ENCODE results near the gene ASAP3. TPM values are rescaled to one million over a fixed set of nuclear protein-coding genes. Genes with fewer than 3 reads are reported as not detected.

Gene ASAP3
- total and polyA plus RNA-seq, 4 donors = 7.0 to 93.9 (median 21.1) TPM

- 80 to 89% methylated on average over 2 of the region's 2 CpGs for WGBS, 2 donors
- H3K4me1 ChIP-seq (ENCODE audit: control insufficient read depth in 1 of 2, insufficient read depth in 2 of 2, low read length in 2 of 2) = no peaks in the 10 kb centered on the region
- no peaks in the 10 kb centered on the region for H3K36me3 ChIP-seq (ENCODE audit: control insufficient read depth in 1 of 2, insufficient read depth in 2 of 2, low read length in 1 of 2)
- no peaks in the 10 kb centered on the region for H3K27me3 ChIP-seq (ENCODE audit: control insufficient read depth in 1 of 2, insufficient read depth in 2 of 2, low read length in 1 of 2)
- ATAC-seq (ENCODE audit: low FRiP score) (peak; percentile 5), DNase-seq (no peak)
- intact Hi-C loops (cut with DNase I) = no loop called here
- no peak overlapping the region for H3K27ac ChIP-seq (ENCODE audit: low read depth in 1 of 2, low read length in 2 of 2)
- no peaks in the 10 kb centered on the region for H3K9me3 ChIP-seq (ENCODE audit: control insufficient read depth, low read length)
- no peak overlapping the region for H3K4me3 ChIP-seq (ENCODE audit: low read length in 2 of 2)
Observed at GRCh38 chr1:23392125-23392855, 91.7 kb downstream of the ASAP3 start.

GRCh38 chr1:23389837-23390321 lies 94.1 kb downstream of the ASAP3 start:
- no peaks in the 10 kb centered on the region for H3K9me3 ChIP-seq (ENCODE audit: control insufficient read depth, low read length)
- H3K4me3 ChIP-seq (ENCODE audit: low read length in 2 of 2) = no peak overlapping the region
- DNase-seq (no peak), ATAC-seq (ENCODE audit: low FRiP score) (no peak)
- intact Hi-C loops (cut with DNase I) = no loop called here
- H3K27me3 ChIP-seq (ENCODE audit: control insufficient read depth in 1 of 2, insufficient read depth in 2 of 2, low read length in 1 of 2) = no peaks in the 10 kb centered on the region
- 57 to 62% methylated on average over 9 of the region's 9 CpGs for WGBS, 2 donors
- H3K4me1 ChIP-seq (ENCODE audit: control insufficient read depth in 1 of 2, insufficient read depth in 2 of 2, low read length in 2 of 2) = no peaks in the 10 kb centered on the region
- peaks cover 0 to 1% of the 10 kb centered on the region in 2 donors for H3K36me3 ChIP-seq (ENCODE audit: control insufficient read depth in 1 of 2, insufficient read depth in 2 of 2, low read length in 1 of 2)
- H3K27ac ChIP-seq (ENCODE audit: low read depth in 1 of 2, low read length in 2 of 2) = no peak overlapping the region

GRCh38 chr1:23387494-23387893 lies 96.5 kb downstream of the ASAP3 start:
- WGBS, 2 donors = 92 to 93% methylated on average over 8 of the region's 8 CpGs
- Histone ChIP-seq H3K4me3 (ENCODE audit: low read length in 2 of 2) (no peak overlapping the region), H3K4me1 (ENCODE audit: control insufficient read depth in 1 of 2, insufficient read depth in 2 of 2, low read length in 2 of 2) (no peaks in the 10 kb centered on the region), H3K36me3 (ENCODE audit: control insufficient read depth in 1 of 2, insufficient read depth in 2 of 2, low read length in 1 of 2) (peaks cover 0 to 1% of the 10 kb centered on the region in 2 donors), H3K9me3 (ENCODE audit: control insufficient read depth, low read length) (no peaks in the 10 kb centered on the region), H3K27ac (ENCODE audit: low read depth in 1 of 2, low read length in 2 of 2) (no peak overlapping the region), H3K27me3 (ENCODE audit: control insufficient read depth in 1 of 2, insufficient read depth in 2 of 2, low read length in 1 of 2) (no peaks in the 10 kb centered on the region)
- no peak for DNase-seq
- intact Hi-C loops (cut with DNase I) = no loop called here
- ATAC-seq (ENCODE audit: low FRiP score) = no peak

- intact Hi-C loops (cut with DNase I) = no loop called here
- Histone ChIP-seq H3K9me3 (ENCODE audit: control insufficient read depth, low read length) (no peaks in the 10 kb centered on the region), H3K4me1 (ENCODE audit: control insufficient read depth in 1 of 2, insufficient read depth in 2 of 2, low read length in 2 of 2) (no peaks in the 10 kb centered on the region), H3K36me3 (ENCODE audit: control insufficient read depth in 1 of 2, insufficient read depth in 2 of 2, low read length in 1 of 2) (peaks cover 0 to 1% of the 10 kb centered on the region in 2 donors), H3K27ac (ENCODE audit: low read depth in 1 of 2, low read length in 2 of 2) (peak overlapping the region in 1 of 2 donors; percentile 4), H3K27me3 (ENCODE audit: control insufficient read depth in 1 of 2, insufficient read depth in 2 of 2, low read length in 1 of 2) (no peaks in the 10 kb centered on the region), H3K4me3 (ENCODE audit: low read length in 2 of 2) (no peak overlapping the region)
- no peak for ATAC-seq (ENCODE audit: low FRiP score)
- DNase-seq = no peak
- 61 to 65% methylated on average over 14 of the region's 14 CpGs for WGBS, 2 donors
Observed at GRCh38 chr1:23385119-23385621, 98.8 kb downstream of the ASAP3 start.

- WGBS, 2 donors = 83 to 85% methylated on average over 11 of the region's 11 CpGs
- Histone ChIP-seq H3K27me3 (ENCODE audit: control insufficient read depth in 1 of 2, insufficient read depth in 2 of 2, low read length in 1 of 2) (no peaks in the 10 kb centered on the region), H3K4me1 (ENCODE audit: control insufficient read depth in 1 of 2, insufficient read depth in 2 of 2, low read length in 2 of 2) (no peaks in the 10 kb centered on the region), H3K9me3 (ENCODE audit: control insufficient read depth, low read length) (no peaks in the 10 kb centered on the region), H3K27ac (ENCODE audit: low read depth in 1 of 2, low read length in 2 of 2) (no peak overlapping the region), H3K36me3 (ENCODE audit: control insufficient read depth in 1 of 2, insufficient read depth in 2 of 2, low read length in 1 of 2) (peaks cover 0 to 1% of the 10 kb centered on the region in 2 donors), H3K4me3 (ENCODE audit: low read length in 2 of 2) (no peak overlapping the region)
- DNase-seq (no peak), ATAC-seq (ENCODE audit: low FRiP score) (no peak)
- intact Hi-C loops (cut with DNase I) = no loop called here
Observed at GRCh38 chr1:23384312-23385058, 99.5 kb downstream of the ASAP3 start.

GRCh38 chr1:23383577-23384311 lies 100.2 kb downstream of the ASAP3 start:
- intact Hi-C loops (cut with DNase I) = no loop called here
- 60 to 63% methylated on average over 8 of the region's 8 CpGs for WGBS, 2 donors
- no peak overlapping the region for H3K4me3 ChIP-seq (ENCODE audit: low read length in 2 of 2)
- peaks cover 0 to 1% of the 10 kb centered on the region in 2 donors for H3K36me3 ChIP-seq (ENCODE audit: control insufficient read depth in 1 of 2, insufficient read depth in 2 of 2, low read length in 1 of 2)
- H3K27ac ChIP-seq (ENCODE audit: low read depth in 1 of 2, low read length in 2 of 2) = no peak overlapping the region
- no peak for ATAC-seq (ENCODE audit: low FRiP score)
- H3K27me3 ChIP-seq (ENCODE audit: control insufficient read depth in 1 of 2, insufficient read depth in 2 of 2, low read length in 1 of 2) = no peaks in the 10 kb centered on the region
- DNase-seq = no peak
- H3K4me1 ChIP-seq (ENCODE audit: control insufficient read depth in 1 of 2, insufficient read depth in 2 of 2, low read length in 2 of 2) = no peaks in the 10 kb centered on the region
- no peaks in the 10 kb centered on the region for H3K9me3 ChIP-seq (ENCODE audit: control insufficient read depth, low read length)

- peaks cover 0 to 1% of the 10 kb centered on the region in 2 donors for H3K36me3 ChIP-seq (ENCODE audit: control insufficient read depth in 1 of 2, insufficient read depth in 2 of 2, low read length in 1 of 2)
- no peaks in the 10 kb centered on the region for H3K27me3 ChIP-seq (ENCODE audit: control insufficient read depth in 1 of 2, insufficient read depth in 2 of 2, low read length in 1 of 2)
- intact Hi-C loops (cut with DNase I) = no loop called here
- no peaks in the 10 kb centered on the region for H3K9me3 ChIP-seq (ENCODE audit: control insufficient read depth, low read length)
- DNase-seq = no peak
- WGBS, 2 donors = 82 to 87% methylated on average over 5 of the region's 5 CpGs
- H3K4me1 ChIP-seq (ENCODE audit: control insufficient read depth in 1 of 2, insufficient read depth in 2 of 2, low read length in 2 of 2) = no peaks in the 10 kb centered on the region
- no peak overlapping the region for H3K4me3 ChIP-seq (ENCODE audit: low read length in 2 of 2)
- no peak overlapping the region for H3K27ac ChIP-seq (ENCODE audit: low read depth in 1 of 2, low read length in 2 of 2)
- no peak for ATAC-seq (ENCODE audit: low FRiP score)
Observed at GRCh38 chr1:23381233-23381885, 102.6 kb downstream of the ASAP3 start.

- intact Hi-C loops (cut with DNase I) = no loop called here
- Histone ChIP-seq H3K4me3 (ENCODE audit: low read length in 2 of 2) (no peak overlapping the region), H3K36me3 (ENCODE audit: control insufficient read depth in 1 of 2, insufficient read depth in 2 of 2, low read length in 1 of 2) (no peaks in the 10 kb centered on the region), H3K9me3 (ENCODE audit: control insufficient read depth, low read length) (no peaks in the 10 kb centered on the region), H3K4me1 (ENCODE audit: control insufficient read depth in 1 of 2, insufficient read depth in 2 of 2, low read length in 2 of 2) (no peaks in the 10 kb centered on the region), H3K27me3 (ENCODE audit: control insufficient read depth in 1 of 2, insufficient read depth in 2 of 2, low read length in 1 of 2) (no peaks in the 10 kb centered on the region), H3K27ac (ENCODE audit: low read depth in 1 of 2, low read length in 2 of 2) (no peak overlapping the region)
- ATAC-seq (ENCODE audit: low FRiP score) = no peak
- WGBS, 2 donors = 43 to 45% methylated on average over 5 of the region's 5 CpGs
- DNase-seq = no peak
Observed at GRCh38 chr1:23380719-23381118, 103.3 kb downstream of the ASAP3 start.
